HepG2 (cell line): ENCODE measurements around the gene SHQ1. TPM values are rescaled to one million over a fixed set of nuclear protein-coding genes. Genes with fewer than 3 reads are reported as not detected.

ENCODE experiments used
- ATAC-seq: fragments of 200-7000 bp; cut with Tn5 transposase; 3 replicates; pipeline ENCODE4 v1.9.1; 2020; ENCODE audit warnings: mild to moderate bottlenecking, moderate library complexity
- BruUV-seq: library from RNA; stranded (reverse); fragments of 400-500 nt; replicated peaks from 2 replicates; lab custom pipeline; 2021; lab: Mats Ljungman, UMichigan
- CTCF ChIA-PET: fragments of 300-600 bp; formaldehyde crosslinking; extraction: SDS; loops from one replicate; lab custom pipeline; 2021; ENCODE audit warnings: low total read pairs, inconsistent platforms, low intra/inter-chr PET ratio; lab: Yijun Ruan, JAX
- POLR2A ChIA-PET: fragments of 350-600 bp; sonication (Branson Sonifier 250); formaldehyde crosslinking; loops from one replicate; lab custom pipeline; 2020; ENCODE audit warnings: antibody characterized with exemption, inconsistent platforms; lab: Yijun Ruan, JAX
- DNase-seq: peaks from one replicate; pipeline ENCODE4 v3.0.0-alpha.2; 2015; ENCODE audit warnings: low spot score
- FAIRE-seq: peaks from 3 replicates; lab custom pipeline; 2011; peaks lifted over from hg19 to GRCh38; lab: Jason Lieb, UNC
- H2AFZ ChIP-seq: one replicate; pipeline ENCODE4 v1.6.1; 2011; ENCODE audit warnings: low read length, inconsistent platforms
- H3K27ac ChIP-seq: fragments of 300-600 bp; 3 replicates; pipeline ENCODE4 v1.8.0; 2011; ENCODE audit warnings: mixed run types, mild to moderate bottlenecking, mixed read lengths, low read length, inconsistent platforms; ENCODE audit not compliant: insufficient read depth; ENCODE audit errors: extremely low read length
- H3K27me3 ChIP-seq, 2 experiments: fragments of 200-600 bp in 1 of 2; 2 replicates in 1 of 2; 3 replicates in 1 of 2; pipeline versions ENCODE4 v1.6.0 to v1.8.0; 2011; ENCODE audit warnings: low read length in 2 of 2, mild to moderate bottlenecking in 2 of 2, moderate library complexity in 2 of 2, inconsistent platforms in 1 of 2; ENCODE audit not compliant: insufficient read depth in 2 of 2, control insufficient read depth in 1 of 2
- H3K36me3 ChIP-seq, 2 experiments: fragments of 200-600 bp in 1 of 2; replicated peaks in 1 of 2; 2 replicates in 1 of 2; 3 replicates in 1 of 2; pipeline versions ENCODE4 v1.5.1 to v1.8.0; 2011; ENCODE audit warnings: low read length in 2 of 2, inconsistent platforms in 1 of 2; ENCODE audit not compliant: insufficient read depth in 2 of 2, control insufficient read depth in 1 of 2
- H3K4me1 ChIP-seq: 2 replicates; pipeline ENCODE4 v1.5.1; 2012; ENCODE audit warnings: low read length, inconsistent platforms; ENCODE audit not compliant: insufficient read depth
- H3K4me2 ChIP-seq: 2 replicates; pipeline ENCODE4 v1.6.0; 2011; ENCODE audit warnings: low read depth, low read length, inconsistent platforms
- H3K4me3 ChIP-seq, 3 experiments: fragments of 200-600 bp in 1 of 3; sonication (generic), shearing (Covaris generic) in 1 of 3; replicated peaks in 1 of 3; 2 replicates each; pipeline ENCODE4 v1.5.1; 2011 to 2016; ENCODE audit warnings: low read length in 3 of 3, inconsistent platforms in 2 of 3, low read depth in 2 of 3, mild to moderate bottlenecking in 2 of 3, control low read depth in 1 of 3, mixed read lengths in 1 of 3; ENCODE audit not compliant: insufficient read depth in 1 of 3
- H3K79me2 ChIP-seq: one replicate; pipeline ENCODE4 v1.6.1; 2011; ENCODE audit warnings: low read length, inconsistent platforms; ENCODE audit not compliant: insufficient read depth
- H3K9ac ChIP-seq: 2 replicates; pipeline ENCODE4 v1.6.0; 2011; ENCODE audit warnings: mild to moderate bottlenecking, low read depth, low read length, inconsistent platforms; ENCODE audit not compliant: insufficient read depth
- H3K9me3 ChIP-seq: 2 replicates; pipeline ENCODE4 v1.5.1; 2012; ENCODE audit warnings: mild to moderate bottlenecking, low read length
- H4K20me1 ChIP-seq: 2 replicates; pipeline ENCODE4 v1.6.0; 2011; ENCODE audit warnings: inconsistent platforms, mild to moderate bottlenecking, low read length, moderate library complexity; ENCODE audit not compliant: insufficient read depth
- GATA4 ChIP-seq: sonication (generic); IDR thresholded peaks from 2 replicates; pipeline ENCODE4 v1.6.1; 2016; ENCODE audit warnings: antibody characterized with exemption, low read depth, borderline replicate concordance
- MEIS1 ChIP-seq: sonication (generic); formaldehyde crosslinking; IDR thresholded peaks from 2 replicates; pipeline ENCODE4 v1.9.0; 2021; ENCODE audit warnings: mild to moderate bottlenecking, missing genetic modification reagents, moderate library complexity, borderline replicate concordance
- ZNF777 ChIP-seq: sonication (generic); formaldehyde crosslinking; IDR thresholded peaks from 2 replicates; pipeline ENCODE4 v1.4.0; 2020; ENCODE audit warnings: missing genetic modification reagents
- WGBS: methylation state at CpG from one replicate; pipeline ENCODE4 v1.1.6; 2017; ENCODE audit warnings: low lambda C conversion rate; 5-methylcytosine and 5-hydroxymethylcytosine counted together
- in situ Hi-C: cut with HindIII; loops from 2 replicates; pipeline ENCODE4 v1.10.0; 2017; ENCODE audit warnings: low pct_unique_long_range_greater_than_20kb; ENCODE audit not compliant: extremely low pct_ligation_motif_present
- intact Hi-C: fragments of 100-400 bp; cut with micrococcal nuclease; formaldehyde crosslinking; loops from one replicate; pipeline ENCODE4 v1.10.0; 2022; ENCODE audit not compliant: unreplicated experiment
- polyA plus RNA-seq, 8 experiments: library from polyadenylated mRNA; depleted of rRNA in 3 of 8; stranded (reverse) in 7 of 8; unstranded in 1 of 8; fragments of >200 nt; fragmentation: Illumina TruSeq in 4 of 8; extraction: Trizol in 4 of 8; gene quantifications; 2 replicates each; pipeline versions ENCODE4 v1.2.1 to v1.2.3, GENCODE V29; 2011 to 2016; ENCODE audit warnings: low read depth in 4 of 8, missing spikeins in 1 of 8, mixed read lengths in 1 of 8; ENCODE audit not compliant: insufficient read depth in 1 of 8
- total RNA-seq, 5 experiments: library from RNA; depleted of rRNA; stranded (reverse); fragments of >200 nt; fragmentation: Illumina TruSeq; extraction: Trizol; gene quantifications; 2 replicates each; pipeline ENCODE4 v1.2.3, GENCODE V29; 2016; ENCODE audit warnings: low read depth in 1 of 5
- TF ChIP-seq, protein P1 (sequence below): sonication (generic); formaldehyde crosslinking; IDR thresholded peaks from 2 replicates; pipeline ENCODE4 v1.4.0; 2020; ENCODE audit warnings: missing genetic modification reagents, borderline replicate concordance
- TF ChIP-seq, protein P2 (sequence below): sonication (generic); formaldehyde crosslinking; IDR thresholded peaks from 2 replicates; pipeline ENCODE4 v1.4.0; 2020; ENCODE audit warnings: mild to moderate bottlenecking, missing genetic modification reagents

SHQ1 gene
- total and polyA plus RNA-seq, 2 of the 13 experiments (the other 11 are each of a cell fraction or from before 2014, with no cell fraction given) = 5.5 to 20.3 TPM

DNA sequence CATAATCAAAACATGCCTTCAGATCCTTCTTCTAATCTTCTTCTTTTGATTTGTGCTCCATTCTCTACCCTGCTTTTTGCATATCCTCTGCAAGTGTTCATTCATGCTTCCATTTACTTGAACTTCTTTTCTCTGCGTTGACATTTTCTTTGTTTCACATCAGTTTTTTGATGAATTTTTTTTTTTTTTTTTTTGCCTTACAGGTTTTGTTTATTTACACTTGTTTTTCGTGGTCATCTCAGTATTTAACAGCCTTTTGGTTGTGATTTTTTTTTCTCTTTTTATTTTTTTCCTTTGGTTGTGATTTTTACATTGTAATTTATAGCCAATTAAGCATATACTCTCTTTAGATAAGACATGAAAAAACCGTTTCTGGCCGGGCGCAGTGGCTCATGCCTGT lies 11.8 kb upstream of the SHQ1 start:
- BruUV-seq = no TSS peak
- no peaks in the 10 kb centered on the region for H3K9me3 ChIP-seq
- H3K4me3 ChIP-seq = no peak overlapping the region
- TF ChIP-seq GATA4 (no peak), ZNF777 (CRISPR knock-in tag) (no peak), MEIS1 (CRISPR knock-in tag) (no peak)
- TF ChIP-seq, protein P1, sequence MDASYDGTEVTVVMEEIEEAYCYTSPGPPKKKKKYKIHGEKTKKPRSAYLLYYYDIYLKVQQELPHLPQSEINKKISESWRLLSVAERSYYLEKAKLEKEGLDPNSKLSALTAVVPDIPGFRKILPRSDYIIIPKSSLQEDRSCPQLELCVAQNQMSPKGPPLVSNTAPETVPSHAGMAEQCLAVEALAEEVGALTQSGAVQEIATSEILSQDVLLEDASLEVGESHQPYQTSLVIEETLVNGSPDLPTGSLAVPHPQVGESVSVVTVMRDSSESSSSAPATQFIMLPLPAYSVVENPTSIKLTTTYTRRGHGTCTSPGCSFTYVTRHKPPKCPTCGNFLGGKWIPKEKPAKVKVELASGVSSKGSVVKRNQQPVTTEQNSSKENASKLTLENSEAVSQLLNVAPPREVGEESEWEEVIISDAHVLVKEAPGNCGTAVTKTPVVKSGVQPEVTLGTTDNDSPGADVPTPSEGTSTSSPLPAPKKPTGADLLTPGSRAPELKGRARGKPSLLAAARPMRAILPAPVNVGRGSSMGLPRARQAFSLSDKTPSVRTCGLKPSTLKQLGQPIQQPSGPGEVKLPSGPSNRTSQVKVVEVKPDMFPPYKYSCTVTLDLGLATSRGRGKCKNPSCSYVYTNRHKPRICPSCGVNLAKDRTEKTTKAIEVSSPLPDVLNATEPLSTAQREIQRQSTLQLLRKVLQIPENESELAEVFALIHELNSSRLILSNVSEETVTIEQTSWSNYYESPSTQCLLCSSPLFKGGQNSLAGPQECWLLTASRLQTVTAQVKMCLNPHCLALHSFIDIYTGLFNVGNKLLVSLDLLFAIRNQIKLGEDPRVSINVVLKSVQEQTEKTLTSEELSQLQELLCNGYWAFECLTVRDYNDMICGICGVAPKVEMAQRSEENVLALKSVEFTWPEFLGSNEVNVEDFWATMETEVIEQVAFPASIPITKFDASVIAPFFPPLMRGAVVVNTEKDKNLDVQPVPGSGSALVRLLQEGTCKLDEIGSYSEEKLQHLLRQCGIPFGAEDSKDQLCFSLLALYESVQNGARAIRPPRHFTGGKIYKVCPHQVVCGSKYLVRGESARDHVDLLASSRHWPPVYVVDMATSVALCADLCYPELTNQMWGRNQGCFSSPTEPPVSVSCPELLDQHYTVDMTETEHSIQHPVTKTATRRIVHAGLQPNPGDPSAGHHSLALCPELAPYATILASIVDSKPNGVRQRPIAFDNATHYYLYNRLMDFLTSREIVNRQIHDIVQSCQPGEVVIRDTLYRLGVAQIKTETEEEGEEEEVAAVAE (CRISPR knock-in tag) = no peak
- TF ChIP-seq, protein P2, sequence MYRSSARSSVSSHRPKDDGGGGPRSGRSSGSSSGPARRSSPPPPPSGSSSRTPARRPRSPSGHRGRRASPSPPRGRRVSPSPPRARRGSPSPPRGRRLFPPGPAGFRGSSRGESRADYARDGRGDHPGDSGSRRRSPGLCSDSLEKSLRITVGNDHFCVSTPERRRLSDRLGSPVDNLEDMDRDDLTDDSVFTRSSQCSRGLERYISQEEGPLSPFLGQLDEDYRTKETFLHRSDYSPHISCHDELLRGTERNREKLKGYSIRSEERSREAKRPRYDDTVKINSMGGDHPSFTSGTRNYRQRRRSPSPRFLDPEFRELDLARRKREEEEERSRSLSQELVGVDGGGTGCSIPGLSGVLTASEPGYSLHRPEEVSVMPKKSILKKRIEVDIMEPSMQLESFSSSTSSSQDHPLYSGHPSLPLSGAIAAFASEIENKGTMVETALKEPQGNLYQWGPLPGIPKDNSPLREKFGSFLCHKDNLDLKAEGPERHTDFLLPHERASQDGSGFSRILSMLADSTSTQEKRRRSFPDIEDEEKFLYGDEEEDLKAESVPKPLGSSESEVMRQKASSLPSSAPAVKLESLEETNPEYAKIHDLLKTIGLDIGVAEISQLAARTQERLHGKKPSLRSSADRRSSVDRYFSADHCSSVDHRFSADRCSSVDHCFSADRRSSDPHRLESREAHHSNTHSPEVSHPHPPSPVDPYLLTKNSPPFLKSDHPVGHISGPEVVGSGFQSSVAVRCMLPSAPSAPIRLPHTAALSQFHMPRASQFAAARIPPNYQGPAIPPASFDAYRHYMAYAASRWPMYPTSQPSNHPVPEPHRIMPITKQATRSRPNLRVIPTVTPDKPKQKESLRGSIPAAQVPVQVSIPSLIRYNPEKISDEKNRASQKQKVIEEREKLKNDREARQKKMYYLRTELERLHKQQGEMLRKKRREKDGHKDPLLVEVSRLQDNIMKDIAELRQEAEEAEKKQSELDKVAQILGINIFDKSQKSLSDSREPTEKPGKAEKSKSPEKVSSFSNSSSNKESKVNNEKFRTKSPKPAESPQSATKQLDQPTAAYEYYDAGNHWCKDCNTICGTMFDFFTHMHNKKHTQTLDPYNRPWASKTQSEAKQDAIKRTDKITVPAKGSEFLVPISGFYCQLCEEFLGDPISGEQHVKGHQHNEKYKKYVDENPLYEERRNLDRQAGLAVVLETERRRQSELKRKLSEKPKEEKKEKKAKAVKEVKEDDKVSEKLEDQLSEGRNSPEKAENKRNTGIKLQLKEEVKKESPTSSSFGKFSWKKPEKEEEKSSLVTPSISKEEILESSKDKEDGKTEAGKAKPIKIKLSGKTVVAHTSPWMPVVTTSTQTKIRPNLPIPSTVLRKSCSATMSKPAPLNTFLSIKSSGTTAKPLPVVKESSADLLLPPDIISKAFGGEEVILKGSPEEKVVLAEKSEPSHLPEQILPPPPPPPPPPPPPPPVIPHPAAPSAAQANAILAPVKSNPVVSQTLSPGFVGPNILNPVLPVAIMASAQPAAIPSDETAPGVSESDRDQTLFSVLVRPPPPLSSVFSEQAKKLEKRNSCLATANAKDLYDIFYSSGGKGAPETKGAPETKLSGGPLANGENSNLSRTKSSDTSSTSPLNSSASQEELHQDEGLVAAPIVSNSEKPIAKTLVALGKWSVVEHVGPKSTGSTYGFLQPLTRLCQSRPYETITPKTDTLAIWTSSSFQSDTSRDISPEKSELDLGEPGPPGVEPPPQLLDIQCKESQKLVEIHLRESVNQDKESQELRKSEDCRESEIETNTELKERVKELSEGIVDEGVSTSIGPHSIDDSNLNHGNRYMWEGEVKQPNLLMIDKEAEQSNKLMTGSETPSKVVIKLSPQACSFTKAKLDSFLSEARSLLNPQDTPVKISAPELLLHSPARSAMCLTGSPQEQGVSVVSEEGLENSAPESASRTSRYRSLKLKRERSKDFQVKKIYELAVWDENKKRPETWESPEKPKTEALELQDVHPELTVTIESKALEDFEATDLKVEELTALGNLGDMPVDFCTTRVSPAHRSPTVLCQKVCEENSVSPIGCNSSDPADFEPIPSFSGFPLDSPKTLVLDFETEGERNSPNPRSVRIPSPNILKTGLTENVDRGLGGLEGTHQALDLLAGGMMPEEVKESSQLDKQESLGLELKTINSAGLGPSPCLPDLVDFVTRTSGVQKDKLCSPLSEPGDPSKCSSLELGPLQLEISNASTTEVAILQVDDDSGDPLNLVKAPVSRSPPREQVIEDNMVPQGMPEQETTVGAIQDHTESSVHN (CRISPR knock-in tag) = no peak
- TF ChIP-seq, all 625 proteins: peak for 0
- no peak for FAIRE-seq
- WGBS = 44% methylated on average over 5 of the region's 5 CpGs
- CTCF ChIA-PET = no interaction called here
- in situ Hi-C loops = no loop called here
- H3K4me2 ChIP-seq = no peak overlapping the region
- H3K36me3 ChIP-seq = no peaks in the 10 kb centered on the region
- POLR2A ChIA-PET = no interaction called here
- ATAC-seq = no peak
- H2AFZ ChIP-seq = no peak overlapping the region
- no peak overlapping the region for H3K9ac ChIP-seq
- no peaks in the 10 kb centered on the region for H3K4me1 ChIP-seq
- DNase-seq = no peak
- no peaks in the 10 kb centered on the region for H3K79me2 ChIP-seq
- intact Hi-C loops = no loop called here
- H3K27ac ChIP-seq = no peak overlapping the region
- no peaks in the 10 kb centered on the region for H4K20me1 ChIP-seq
- H3K27me3 ChIP-seq = no peaks in the 10 kb centered on the region; a peak in 1 of 5 replicates
